ENCODE results near the gene CCDC170.

Gene CCDC170

DNA sequence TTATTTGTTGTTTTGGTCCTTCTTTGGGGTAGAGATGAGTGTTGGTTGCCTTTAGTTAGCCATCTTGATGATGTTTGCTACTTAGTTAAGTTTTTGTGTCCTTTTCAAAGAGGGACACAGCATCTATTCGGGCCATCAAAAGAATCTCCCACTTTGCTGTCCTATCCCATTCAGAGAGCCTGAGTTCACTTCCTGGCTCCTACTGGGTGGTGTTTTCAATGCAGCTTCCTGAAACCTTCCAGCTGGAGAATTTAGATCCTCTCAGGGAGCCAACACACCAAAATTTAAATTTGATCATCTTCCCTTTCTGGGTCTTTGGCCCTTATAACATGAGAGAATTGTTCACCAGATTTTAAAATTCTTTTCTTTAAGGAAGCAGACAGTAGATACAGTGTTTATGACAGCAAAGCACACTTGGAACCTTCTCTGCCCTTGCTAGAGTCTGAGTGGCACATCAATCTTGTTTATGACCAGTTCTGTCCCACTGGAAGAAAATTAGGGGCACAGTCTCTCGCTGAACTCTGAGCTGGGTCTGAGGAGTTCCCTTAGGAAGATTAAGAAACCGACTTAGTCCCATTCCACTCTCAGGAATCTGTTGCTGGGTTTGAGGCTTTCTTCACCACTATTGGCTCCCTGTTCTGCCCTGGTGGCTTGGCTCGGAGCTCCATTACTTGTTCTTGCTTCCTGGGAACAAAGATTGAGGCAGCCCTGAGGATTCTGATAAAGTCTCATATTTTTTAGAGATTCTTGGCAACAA lies 115.5 kb downstream of the CCDC170 start:
- H3K9me3 Mint-ChIP-seq = no peaks in the 10 kb centered on the region
- peak overlapping the region; percentile 88 to 94 (median 88) for H3K27ac Mint-ChIP-seq
- H3K4me3 Mint-ChIP-seq = no peak overlapping the region
- H3K36me3 Mint-ChIP-seq (ENCODE audit: low read depth) = no peaks in the 10 kb centered on the region
- H3K4me1 Mint-ChIP-seq = peaks cover 19% of the 10 kb centered on the region
- TF ChIP-seq, protein P1, sequence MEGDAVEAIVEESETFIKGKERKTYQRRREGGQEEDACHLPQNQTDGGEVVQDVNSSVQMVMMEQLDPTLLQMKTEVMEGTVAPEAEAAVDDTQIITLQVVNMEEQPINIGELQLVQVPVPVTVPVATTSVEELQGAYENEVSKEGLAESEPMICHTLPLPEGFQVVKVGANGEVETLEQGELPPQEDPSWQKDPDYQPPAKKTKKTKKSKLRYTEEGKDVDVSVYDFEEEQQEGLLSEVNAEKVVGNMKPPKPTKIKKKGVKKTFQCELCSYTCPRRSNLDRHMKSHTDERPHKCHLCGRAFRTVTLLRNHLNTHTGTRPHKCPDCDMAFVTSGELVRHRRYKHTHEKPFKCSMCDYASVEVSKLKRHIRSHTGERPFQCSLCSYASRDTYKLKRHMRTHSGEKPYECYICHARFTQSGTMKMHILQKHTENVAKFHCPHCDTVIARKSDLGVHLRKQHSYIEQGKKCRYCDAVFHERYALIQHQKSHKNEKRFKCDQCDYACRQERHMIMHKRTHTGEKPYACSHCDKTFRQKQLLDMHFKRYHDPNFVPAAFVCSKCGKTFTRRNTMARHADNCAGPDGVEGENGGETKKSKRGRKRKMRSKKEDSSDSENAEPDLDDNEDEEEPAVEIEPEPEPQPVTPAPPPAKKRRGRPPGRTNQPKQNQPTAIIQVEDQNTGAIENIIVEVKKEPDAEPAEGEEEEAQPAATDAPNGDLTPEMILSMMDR (IDR thresholded peaks at IDR 0.05; ENCODE audit: unreplicated experiment in 3 of 3) = no peak
- H3K27me3 Mint-ChIP-seq (ENCODE audit: low read depth) = no peaks in the 10 kb centered on the region

DNA sequence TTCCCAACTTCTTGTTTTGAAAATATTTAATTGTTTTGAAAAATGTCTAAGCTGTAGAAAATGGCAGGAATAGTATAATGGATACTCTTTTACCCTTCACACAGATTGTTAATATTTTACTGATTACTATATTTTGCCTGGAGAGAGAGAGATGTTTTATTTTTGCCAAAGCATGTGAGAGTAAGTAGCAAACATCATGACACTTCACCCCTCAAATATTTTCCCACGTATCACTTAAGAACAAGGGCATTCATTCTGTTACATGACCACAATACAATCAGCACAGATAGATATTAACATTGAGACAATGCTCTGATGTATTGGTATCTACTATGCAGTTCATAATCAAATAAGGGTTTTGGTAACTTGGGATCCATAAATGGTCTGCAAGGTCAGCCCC lies 116.5 kb downstream of the CCDC170 start:
- Mint-ChIP-seq H3K9me3 (no peaks in the 10 kb centered on the region), H3K27me3 (ENCODE audit: low read depth) (no peaks in the 10 kb centered on the region), H3K4me1 (peaks cover 26% of the 10 kb centered on the region), H3K4me3 (no peak overlapping the region), H3K27ac (peak overlapping the region; percentile 22 to 94 (median 88)), H3K36me3 (ENCODE audit: low read depth) (no peaks in the 10 kb centered on the region)
- TF ChIP-seq, protein P1 (IDR thresholded peaks at IDR 0.05; ENCODE audit: unreplicated experiment in 3 of 3) = no peak

DNA sequence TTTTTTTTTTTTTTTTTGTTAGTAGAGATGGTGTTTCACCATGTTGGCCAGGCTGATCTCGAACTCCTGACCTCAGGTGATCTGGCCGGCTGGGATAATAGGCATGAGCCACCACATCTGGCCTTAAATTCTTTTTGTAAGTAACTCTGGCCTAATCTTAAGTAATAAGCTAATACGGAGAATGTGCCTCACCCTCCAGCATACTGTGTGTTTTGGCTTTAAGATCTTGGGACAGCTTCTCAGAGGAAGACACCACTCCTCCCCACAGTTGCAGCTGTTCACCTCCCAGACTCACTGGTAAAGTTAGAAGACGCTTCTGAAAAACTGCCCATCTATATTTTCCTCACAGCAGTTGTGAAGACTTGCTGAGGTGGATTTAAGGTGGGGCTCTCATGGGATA lies 120.8 kb downstream of the CCDC170 start:
- no peaks in the 10 kb centered on the region for H3K36me3 Mint-ChIP-seq (ENCODE audit: low read depth)
- TF ChIP-seq, protein P1 (IDR thresholded peaks at IDR 0.05; ENCODE audit: unreplicated experiment in 3 of 3) = no peak
- peak overlapping the region in 1 of 3 experiments; percentile 27 for H3K27ac Mint-ChIP-seq
- H3K4me1 Mint-ChIP-seq = peaks cover 18% of the 10 kb centered on the region
- H3K27me3 Mint-ChIP-seq (ENCODE audit: low read depth) = no peaks in the 10 kb centered on the region
- H3K4me3 Mint-ChIP-seq = no peak overlapping the region
- H3K9me3 Mint-ChIP-seq = peaks cover 2% of the 10 kb centered on the region

DNA sequence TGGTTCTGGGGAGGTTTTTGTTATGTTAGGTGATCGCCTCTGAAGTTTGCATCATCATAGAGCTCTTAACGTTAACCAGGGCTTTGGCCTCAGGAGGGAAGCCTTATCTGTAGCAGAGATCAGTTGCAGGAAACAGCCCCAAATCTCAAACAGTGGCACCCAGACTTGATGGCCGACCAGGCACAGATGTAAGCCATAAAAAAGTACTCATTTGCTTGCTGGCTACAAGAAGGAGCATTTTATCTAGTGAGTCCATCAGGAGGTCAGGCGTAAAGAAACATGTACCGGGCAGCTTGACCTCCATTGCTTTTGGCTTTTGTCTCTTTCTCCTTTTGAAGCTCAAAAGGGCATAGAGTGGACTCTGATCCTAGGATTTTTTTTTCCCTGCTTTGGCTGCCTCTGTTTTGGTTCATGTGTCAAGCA lies 122.3 kb downstream of the CCDC170 start:
- Mint-ChIP-seq H3K36me3 (ENCODE audit: low read depth) (no peaks in the 10 kb centered on the region), H3K27ac (no peak overlapping the region), H3K4me1 (peaks cover 7% of the 10 kb centered on the region), H3K4me3 (no peak overlapping the region), H3K9me3 (peaks cover 2% of the 10 kb centered on the region), H3K27me3 (ENCODE audit: low read depth) (no peaks in the 10 kb centered on the region)
- TF ChIP-seq, protein P1 (IDR thresholded peaks at IDR 0.05; ENCODE audit: unreplicated experiment in 3 of 3) = no peak

DNA sequence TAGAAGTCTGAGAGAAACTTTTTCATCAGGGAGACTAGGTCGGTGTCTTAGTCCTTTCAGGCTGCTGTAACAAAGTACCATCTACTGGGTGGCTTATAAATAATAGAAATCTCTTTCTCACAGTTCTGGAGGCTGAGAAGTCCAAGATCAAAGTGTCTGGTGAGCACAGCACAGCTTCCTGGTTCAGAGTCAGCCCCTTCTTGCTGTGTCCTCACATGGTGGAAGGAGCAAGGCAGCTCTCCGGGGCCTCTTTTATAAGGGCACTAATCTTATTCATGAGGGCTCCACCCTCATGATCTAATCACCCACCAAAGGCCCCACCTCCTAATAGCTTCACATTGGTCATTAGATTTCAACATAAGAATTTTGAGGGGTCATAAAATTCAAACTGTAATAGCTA lies 122.8 kb downstream of the CCDC170 start:
- H3K27me3 Mint-ChIP-seq (ENCODE audit: low read depth) = no peaks in the 10 kb centered on the region
- no peak overlapping the region for H3K4me3 Mint-ChIP-seq

More for the DNA sequence above, 122.8 kb downstream of the CCDC170 start:
- Mint-ChIP-seq H3K36me3 (ENCODE audit: low read depth) (no peaks in the 10 kb centered on the region), H3K4me1 (peaks cover 7% of the 10 kb centered on the region), H3K27ac (no peak overlapping the region), H3K9me3 (peaks cover 2% of the 10 kb centered on the region)
- TF ChIP-seq, protein P1 (IDR thresholded peaks at IDR 0.05; ENCODE audit: unreplicated experiment in 3 of 3) = no peak
